GM12878 (cell line): Measurements from ENCODE around the gene STARD13.

Experiments
- BHLHE40 ChIP-seq, 2 experiments: fragments of 450-650 bp in 1 of 2; IDR thresholded peaks; 2 replicates each; pipeline ENCODE4 v1.6.1; 2011 to 2017; ENCODE audit warnings: low read depth in 2 of 2, borderline replicate concordance in 1 of 2, improper control_type of control experiment in 1 of 2, low read length in 1 of 2, mild to moderate bottlenecking in 1 of 2
- EZH2 ChIP-seq: IDR thresholded peaks from 2 replicates; pipeline ENCODE4 v1.6.1; 2012; ENCODE audit warnings: low read depth, mild to moderate bottlenecking, control low read depth, inconsistent platforms, low read length, borderline replicate concordance; ENCODE audit not compliant: control insufficient read depth
- POLR2A ChIP-seq: IDR thresholded peaks from 2 replicates; pipeline ENCODE4 v1.6.1; 2011; ENCODE audit warnings: low read depth, mild to moderate bottlenecking, low read length
- POLR2AphosphoS5 ChIP-seq: IDR thresholded peaks from 2 replicates; pipeline ENCODE4 v1.6.1; 2011; ENCODE audit warnings: mild to moderate bottlenecking, low read length, inconsistent platforms
- POU2F2 ChIP-seq: IDR thresholded peaks from 3 replicates; pipeline ENCODE4 v1.6.1; 2011; ENCODE audit warnings: low read depth, mild to moderate bottlenecking, low read length, borderline replicate concordance
- RBBP5 ChIP-seq: fragments of 200-600 bp; sonication (generic); conservative IDR thresholded peaks from 2 replicates; pipeline ENCODE4 v1.6.1; 2016
- RCOR1 ChIP-seq: conservative IDR thresholded peaks from 2 replicates; pipeline ENCODE4 v1.6.1; 2012; ENCODE audit warnings: low read depth, low read length, improper control_type of control experiment
- SREBF1 ChIP-seq: IDR thresholded peaks from 2 replicates; pipeline ENCODE4 v1.6.1; 2012; ENCODE audit warnings: mild to moderate bottlenecking, low read length
- TAF1 ChIP-seq: IDR thresholded peaks from 2 replicates; pipeline ENCODE4 v1.6.1; 2011; ENCODE audit warnings: mild to moderate bottlenecking, low read depth, low read length, borderline replicate concordance
- TF ChIP-seq, protein P1 (sequence below), 3 experiments: IDR thresholded peaks in 2 of 3; conservative IDR thresholded peaks in 1 of 3; 2 replicates each; pipeline ENCODE4 v1.5.1; 2011; ENCODE audit warnings: low read depth in 3 of 3, low read length in 3 of 3, mild to moderate bottlenecking in 3 of 3, control low read depth in 2 of 3, moderate library complexity in 2 of 3, inconsistent platforms in 1 of 3, mixed read lengths in 1 of 3; ENCODE audit not compliant: control insufficient read depth in 2 of 3, insufficient read depth in 1 of 3; ENCODE audit errors: extremely low read depth in 1 of 3
- TF ChIP-seq, protein P2 (sequence below): fragments of 450-650 bp; IDR thresholded peaks from 2 replicates; pipeline ENCODE4 v1.6.1; 2018; ENCODE audit warnings: mild to moderate bottlenecking, low read depth, moderate library complexity; ENCODE audit not compliant: partially characterized antibody
- TF ChIP-seq, protein P3 (sequence below): IDR thresholded peaks from 2 replicates; pipeline ENCODE4 v1.6.1; 2011; ENCODE audit warnings: low read depth, low read length, improper control_type of control experiment, borderline replicate concordance

DNA sequence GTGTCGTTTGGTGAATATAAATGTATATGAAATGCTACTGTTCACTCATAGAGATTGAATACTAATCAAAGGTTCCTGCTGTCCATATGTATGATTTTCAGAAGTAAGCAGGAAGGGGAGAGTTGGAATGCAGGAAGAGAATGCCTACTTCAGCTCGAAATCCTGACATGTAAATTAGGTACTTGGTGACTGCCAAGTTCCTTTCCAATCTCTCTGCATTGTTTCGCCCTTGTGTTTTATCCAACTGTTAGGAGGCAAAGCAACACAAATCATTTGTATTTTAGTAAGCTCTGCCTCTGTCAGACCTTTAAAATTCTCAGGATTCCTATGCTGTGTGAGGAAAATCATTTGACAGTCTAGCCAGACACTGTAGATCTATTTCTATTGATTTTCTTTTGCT is 9.0 kb downstream of the STARD13 start:
- TF ChIP-seq SREBF1 (no peak), EZH2 (no peak), RBBP5 (no peak), RCOR1 (no peak), POLR2A (no peak), POLR2AphosphoS5 (no peak), TAF1 (no peak), BHLHE40 (IDR thresholded peaks at IDR 0.05; ENCODE audit: borderline replicate concordance in 1 of 2, low read depth in 2 of 2, low read length in 1 of 2) (no peak), POU2F2 (no peak)
- TF ChIP-seq, protein P1, sequence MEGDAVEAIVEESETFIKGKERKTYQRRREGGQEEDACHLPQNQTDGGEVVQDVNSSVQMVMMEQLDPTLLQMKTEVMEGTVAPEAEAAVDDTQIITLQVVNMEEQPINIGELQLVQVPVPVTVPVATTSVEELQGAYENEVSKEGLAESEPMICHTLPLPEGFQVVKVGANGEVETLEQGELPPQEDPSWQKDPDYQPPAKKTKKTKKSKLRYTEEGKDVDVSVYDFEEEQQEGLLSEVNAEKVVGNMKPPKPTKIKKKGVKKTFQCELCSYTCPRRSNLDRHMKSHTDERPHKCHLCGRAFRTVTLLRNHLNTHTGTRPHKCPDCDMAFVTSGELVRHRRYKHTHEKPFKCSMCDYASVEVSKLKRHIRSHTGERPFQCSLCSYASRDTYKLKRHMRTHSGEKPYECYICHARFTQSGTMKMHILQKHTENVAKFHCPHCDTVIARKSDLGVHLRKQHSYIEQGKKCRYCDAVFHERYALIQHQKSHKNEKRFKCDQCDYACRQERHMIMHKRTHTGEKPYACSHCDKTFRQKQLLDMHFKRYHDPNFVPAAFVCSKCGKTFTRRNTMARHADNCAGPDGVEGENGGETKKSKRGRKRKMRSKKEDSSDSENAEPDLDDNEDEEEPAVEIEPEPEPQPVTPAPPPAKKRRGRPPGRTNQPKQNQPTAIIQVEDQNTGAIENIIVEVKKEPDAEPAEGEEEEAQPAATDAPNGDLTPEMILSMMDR (IDR thresholded peaks at IDR 0.05 in 2 of 3, conservative IDR thresholded peaks at IDR 0.05 in 1 of 3; ENCODE audit: control insufficient read depth in 2 of 3, extremely low read depth in 1 of 3, insufficient read depth in 1 of 3, low read depth in 3 of 3, low read length in 3 of 3): no peak
- TF ChIP-seq, protein P2, sequence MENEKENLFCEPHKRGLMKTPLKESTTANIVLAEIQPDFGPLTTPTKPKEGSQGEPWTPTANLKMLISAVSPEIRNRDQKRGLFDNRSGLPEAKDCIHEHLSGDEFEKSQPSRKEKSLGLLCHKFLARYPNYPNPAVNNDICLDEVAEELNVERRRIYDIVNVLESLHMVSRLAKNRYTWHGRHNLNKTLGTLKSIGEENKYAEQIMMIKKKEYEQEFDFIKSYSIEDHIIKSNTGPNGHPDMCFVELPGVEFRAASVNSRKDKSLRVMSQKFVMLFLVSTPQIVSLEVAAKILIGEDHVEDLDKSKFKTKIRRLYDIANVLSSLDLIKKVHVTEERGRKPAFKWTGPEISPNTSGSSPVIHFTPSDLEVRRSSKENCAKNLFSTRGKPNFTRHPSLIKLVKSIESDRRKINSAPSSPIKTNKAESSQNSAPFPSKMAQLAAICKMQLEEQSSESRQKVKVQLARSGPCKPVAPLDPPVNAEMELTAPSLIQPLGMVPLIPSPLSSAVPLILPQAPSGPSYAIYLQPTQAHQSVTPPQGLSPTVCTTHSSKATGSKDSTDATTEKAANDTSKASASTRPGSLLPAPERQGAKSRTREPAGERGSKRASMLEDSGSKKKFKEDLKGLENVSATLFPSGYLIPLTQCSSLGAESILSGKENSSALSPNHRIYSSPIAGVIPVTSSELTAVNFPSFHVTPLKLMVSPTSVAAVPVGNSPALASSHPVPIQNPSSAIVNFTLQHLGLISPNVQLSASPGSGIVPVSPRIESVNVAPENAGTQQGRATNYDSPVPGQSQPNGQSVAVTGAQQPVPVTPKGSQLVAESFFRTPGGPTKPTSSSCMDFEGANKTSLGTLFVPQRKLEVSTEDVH: no peak
- TF ChIP-seq, protein P3, sequence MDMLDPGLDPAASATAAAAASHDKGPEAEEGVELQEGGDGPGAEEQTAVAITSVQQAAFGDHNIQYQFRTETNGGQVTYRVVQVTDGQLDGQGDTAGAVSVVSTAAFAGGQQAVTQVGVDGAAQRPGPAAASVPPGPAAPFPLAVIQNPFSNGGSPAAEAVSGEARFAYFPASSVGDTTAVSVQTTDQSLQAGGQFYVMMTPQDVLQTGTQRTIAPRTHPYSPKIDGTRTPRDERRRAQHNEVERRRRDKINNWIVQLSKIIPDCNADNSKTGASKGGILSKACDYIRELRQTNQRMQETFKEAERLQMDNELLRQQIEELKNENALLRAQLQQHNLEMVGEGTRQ: no peak
